BLaER1 treated with 17β-estradiol and CSF1 and Interleukin-3, amounts not matched to agents 10 nM and 100 nM (cell line): ENCODE results near the gene FAM151A.

ENCODE experiments used
- H3K27ac ChIP-seq, 11 experiments: shearing (Covaris generic); formaldehyde crosslinking; 2 replicates each; pipeline ENCODE4 v1.8.1; 2022
- H3K27me3 ChIP-seq, 11 experiments: shearing (Covaris generic); formaldehyde crosslinking; 2 replicates each; pipeline ENCODE4 v1.8.1; 2022
- H3K36me3 ChIP-seq, 11 experiments: shearing (Covaris generic); formaldehyde crosslinking; 2 replicates each; pipeline ENCODE4 v1.8.1; 2022
- H3K4me1 ChIP-seq, 10 experiments: shearing (Covaris generic); formaldehyde crosslinking; 2 replicates each; pipeline ENCODE4 v1.8.1; 2022
- H3K4me2 ChIP-seq, 11 experiments: shearing (Covaris generic); formaldehyde crosslinking; 2 replicates each; pipeline ENCODE4 v1.8.1; 2022
- H3K4me3 ChIP-seq, 10 experiments: shearing (Covaris generic); formaldehyde crosslinking; 2 replicates each; pipeline ENCODE4 v1.8.1; 2022
- H3K9ac ChIP-seq, 11 experiments: shearing (Covaris generic); formaldehyde crosslinking; 2 replicates each; pipeline ENCODE4 v1.8.1; 2022
- H3K9me3 ChIP-seq, 11 experiments: shearing (Covaris generic); formaldehyde crosslinking; replicated peaks in 1 of 11; 2 replicates each; pipeline ENCODE4 v1.8.1; 2022
- H4K20me1 ChIP-seq, 11 experiments: shearing (Covaris generic); formaldehyde crosslinking; 2 replicates each; pipeline ENCODE4 v1.8.1; 2022
- Cebpa-rat ChIP-seq, 11 experiments: shearing (Covaris generic); IDR thresholded peaks; 2 replicates each; pipeline ENCODE4 v1.8.1; 2022

FAM151A gene

GRCh38 chr1:54623216-54624007 lies at the start of gene FAM151A:
TSS of gene FAM151A (minus strand) at chr1:54623525. CDS start at chr1:54623395, 130 bp downstream.
- no peaks in the 10 kb centered on the region for H3K36me3 ChIP-seq
- no peak within 1 kb of the TSS for H3K4me3 ChIP-seq
- peaks cover 0 to 11% (median 3%) of the 10 kb centered on the region in 10 experiments; a peak in 1 of 20 replicates for H3K4me1 ChIP-seq
- no peak for TF ChIP-seq Cebpa-rat (IDR thresholded peaks at IDR 0.05)
- no peaks in the 10 kb centered on the region for H3K27me3 ChIP-seq
- H4K20me1 ChIP-seq: no peaks in the 10 kb centered on the region; a peak in 1 of 22 replicates
- H3K27ac ChIP-seq: no peak within 1 kb of the TSS
- no peak within 1 kb of the TSS for H3K9ac ChIP-seq
- H3K4me2 ChIP-seq: no peak within 1 kb of the TSS
- no peaks in the 10 kb centered on the region for H3K9me3 ChIP-seq

- H3K4me2 ChIP-seq: no peak overlapping the region
- H3K9ac ChIP-seq: no peak overlapping the region
- H3K36me3 ChIP-seq: no peaks in the 10 kb centered on the region; a peak in 2 of 22 replicates
- no peaks in the 10 kb centered on the region for H4K20me1 ChIP-seq
- H3K27me3 ChIP-seq: no peaks in the 10 kb centered on the region
- peaks cover 10 to 17% (median 12%) of the 10 kb centered on the region in 11 experiments; a peak in 18 of 22 replicates for H3K9me3 ChIP-seq
- H3K27ac ChIP-seq: no peak overlapping the region
- no peak overlapping the region for H3K4me3 ChIP-seq
- no peak for TF ChIP-seq Cebpa-rat (IDR thresholded peaks at IDR 0.05)
- no peaks in the 10 kb centered on the region for H3K4me1 ChIP-seq
Measured at GRCh38 chr1:54671985-54672608, 48.8 kb upstream of the FAM151A start.

- no peak overlapping the region for H3K4me3 ChIP-seq
- no peak overlapping the region for H3K27ac ChIP-seq
- peaks cover 3 to 6% (median 4%) of the 10 kb centered on the region in 11 experiments; a peak in 17 of 22 replicates for H3K9me3 ChIP-seq
- H3K27me3 ChIP-seq: no peaks in the 10 kb centered on the region
- TF ChIP-seq Cebpa-rat (IDR thresholded peaks at IDR 0.05): no peak
- no peaks in the 10 kb centered on the region for H4K20me1 ChIP-seq
- no peak overlapping the region for H3K9ac ChIP-seq
- no peaks in the 10 kb centered on the region; a peak in 1 of 22 replicates for H3K36me3 ChIP-seq
- H3K4me2 ChIP-seq: no peak overlapping the region
- H3K4me1 ChIP-seq: no peaks in the 10 kb centered on the region
Measured at GRCh38 chr1:54668567-54668966, 45.2 kb upstream of the FAM151A start.

DNA sequence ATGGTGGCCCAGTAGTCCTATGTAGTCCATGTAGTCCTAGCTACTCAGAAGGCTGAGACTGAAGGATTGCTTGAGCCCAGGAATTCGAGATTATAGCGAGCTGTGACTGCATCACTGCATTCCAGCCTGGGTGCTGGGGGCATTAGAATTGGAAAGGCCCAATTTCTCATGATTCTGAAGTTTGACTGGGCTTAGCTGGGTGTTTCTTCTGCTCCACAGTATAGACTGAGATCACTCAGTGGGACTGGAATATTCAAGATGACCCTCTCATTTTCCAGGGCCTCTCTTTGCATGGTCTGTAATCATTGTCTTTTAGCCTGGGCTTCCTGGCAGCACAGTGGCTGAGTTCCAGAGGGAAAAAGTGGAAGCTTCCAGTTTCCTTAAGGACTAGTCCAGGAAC lies 44.5 kb upstream of the FAM151A start:
- Histone ChIP-seq H3K4me2 (no peak overlapping the region), H4K20me1 (no peaks in the 10 kb centered on the region), H3K4me1 (no peaks in the 10 kb centered on the region), H3K27me3 (no peaks in the 10 kb centered on the region), H3K36me3 (no peaks in the 10 kb centered on the region), H3K27ac (no peak overlapping the region), H3K4me3 (no peak overlapping the region), H3K9me3 (no peaks in the 10 kb centered on the region; a peak in 1 of 22 replicates), H3K9ac (no peak overlapping the region)
- TF ChIP-seq Cebpa-rat (IDR thresholded peaks at IDR 0.05): no peak

- no peaks in the 10 kb centered on the region for H4K20me1 ChIP-seq
- H3K27ac ChIP-seq: no peak overlapping the region
- peak in 2 of 11 experiments; percentile 29 to 68; a peak in 3 of 22 replicates for TF ChIP-seq Cebpa-rat (IDR thresholded peaks at IDR 0.05)
- no peaks in the 10 kb centered on the region; a peak in 1 of 22 replicates for H3K9me3 ChIP-seq
- no peaks in the 10 kb centered on the region for H3K36me3 ChIP-seq
- H3K4me3 ChIP-seq: no peak overlapping the region
- H3K9ac ChIP-seq: no peak overlapping the region
- H3K4me1 ChIP-seq: no peaks in the 10 kb centered on the region
- no peaks in the 10 kb centered on the region for H3K27me3 ChIP-seq
- no peak overlapping the region for H3K4me2 ChIP-seq
Measured at GRCh38 chr1:54666333-54666732, 43.0 kb upstream of the FAM151A start.

- H3K4me2 ChIP-seq: no peak overlapping the region
- no peaks in the 10 kb centered on the region for H3K27me3 ChIP-seq
- no peaks in the 10 kb centered on the region for H3K4me1 ChIP-seq
- no peak overlapping the region for H3K27ac ChIP-seq
- no peaks in the 10 kb centered on the region for H4K20me1 ChIP-seq
- H3K9ac ChIP-seq: no peak overlapping the region
- no peaks in the 10 kb centered on the region; a peak in 1 of 22 replicates for H3K9me3 ChIP-seq
- H3K36me3 ChIP-seq: no peaks in the 10 kb centered on the region
- no peak for TF ChIP-seq Cebpa-rat (IDR thresholded peaks at IDR 0.05)
- H3K4me3 ChIP-seq: no peak overlapping the region
Measured at GRCh38 chr1:54665852-54666251, 42.5 kb upstream of the FAM151A start.

GRCh38 chr1:54664364-54664763 lies 41.0 kb upstream of the FAM151A start:
- no peak for TF ChIP-seq Cebpa-rat (IDR thresholded peaks at IDR 0.05)

DNA sequence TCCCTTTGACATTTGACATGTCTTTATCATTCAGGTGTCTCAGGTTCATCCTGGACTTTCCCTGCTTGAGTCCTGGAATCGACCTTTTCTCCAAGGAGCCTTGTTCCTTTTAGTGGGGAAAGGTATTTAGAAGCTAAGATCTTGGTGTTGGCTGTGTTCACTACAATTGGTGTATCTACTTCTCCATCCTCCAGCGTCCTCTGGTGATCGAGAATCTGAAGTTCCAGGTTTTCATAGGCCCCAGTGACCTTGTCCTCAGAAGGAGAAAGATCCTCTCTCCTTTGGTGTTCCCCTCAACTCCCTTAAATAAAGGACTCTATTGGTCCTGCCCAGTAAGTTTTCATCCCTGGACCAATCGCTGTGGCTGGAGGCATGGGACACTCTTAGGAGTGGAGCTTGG lies 40.4 kb upstream of the FAM151A start:
- Histone ChIP-seq H4K20me1 (no peaks in the 10 kb centered on the region), H3K36me3 (no peaks in the 10 kb centered on the region; a peak in 2 of 22 replicates), H3K4me3 (no peak overlapping the region), H3K4me2 (no peak overlapping the region), H3K9ac (no peak overlapping the region), H3K9me3 (peaks cover 7 to 14% (median 12%) of the 10 kb centered on the region in 11 experiments), H3K27ac (no peak overlapping the region), H3K27me3 (no peaks in the 10 kb centered on the region), H3K4me1 (no peaks in the 10 kb centered on the region)
- TF ChIP-seq Cebpa-rat (IDR thresholded peaks at IDR 0.05): no peak

More at GRCh38 chr1:54664364-54664763, 41.0 kb upstream of the FAM151A start:
- Histone ChIP-seq H3K27me3 (no peaks in the 10 kb centered on the region), H3K4me3 (no peak overlapping the region), H3K9ac (no peak overlapping the region), H3K4me1 (no peaks in the 10 kb centered on the region), H4K20me1 (no peaks in the 10 kb centered on the region), H3K9me3 (peaks cover 3 to 8% (median 6%) of the 10 kb centered on the region in 11 experiments; a peak in 15 of 22 replicates), H3K27ac (no peak overlapping the region), H3K4me2 (no peak overlapping the region), H3K36me3 (no peaks in the 10 kb centered on the region; a peak in 1 of 22 replicates)

DNA sequence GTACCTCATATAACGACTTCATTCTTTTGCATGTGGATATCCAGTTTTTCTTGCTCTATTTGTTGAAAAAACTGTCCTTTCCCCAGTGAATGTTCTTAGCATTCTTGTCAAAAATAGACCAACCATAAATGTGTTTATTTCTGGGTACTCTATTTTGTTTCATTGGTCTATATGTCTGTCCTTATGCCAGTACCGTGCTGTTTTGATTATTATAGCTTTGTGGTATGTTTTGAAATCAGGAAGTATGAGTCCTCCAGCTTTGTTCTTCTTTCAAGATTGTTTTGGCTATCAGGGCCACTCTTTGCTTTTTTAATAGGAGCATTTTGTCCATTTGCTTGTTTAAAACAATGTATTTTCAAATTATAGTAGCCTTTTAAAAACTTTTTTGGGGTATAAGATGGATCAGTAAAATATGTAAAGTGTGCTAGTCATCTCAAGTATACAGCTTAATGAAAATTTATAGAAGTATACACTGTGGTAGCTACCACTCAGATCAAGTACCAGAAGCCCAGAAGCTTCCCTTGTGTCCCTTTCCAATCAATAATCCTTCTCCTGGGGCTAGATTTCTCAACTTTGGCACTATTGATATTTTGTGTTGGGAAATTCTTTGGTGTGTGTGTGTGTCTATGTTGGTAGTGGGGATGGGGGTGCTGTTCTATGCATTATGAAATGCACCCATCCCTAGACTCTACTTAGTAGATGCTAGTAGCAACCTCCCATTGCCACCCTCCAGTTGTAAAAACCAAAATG lies 35.0 kb upstream of the FAM151A start:
- no peaks in the 10 kb centered on the region for H3K4me1 ChIP-seq
- H3K9me3 ChIP-seq: peaks cover 21 to 28% (median 26%) of the 10 kb centered on the region in 11 experiments
- H3K4me2 ChIP-seq: no peak overlapping the region
- no peaks in the 10 kb centered on the region for H4K20me1 ChIP-seq
- no peak for TF ChIP-seq Cebpa-rat (IDR thresholded peaks at IDR 0.05)
- H3K9ac ChIP-seq: no peak overlapping the region
- no peaks in the 10 kb centered on the region for H3K27me3 ChIP-seq
- no peaks in the 10 kb centered on the region; a peak in 2 of 22 replicates for H3K36me3 ChIP-seq
- H3K27ac ChIP-seq: no peak overlapping the region
- H3K4me3 ChIP-seq: no peak overlapping the region
